ENCODE results near the gene RBMS1. TPM values are rescaled to one million over a fixed set of nuclear protein-coding genes. Genes with fewer than 3 reads are reported as not detected.
A peak's percentile ranks its signal among the peaks of the same experiment; 100 is the strongest.

RBMS1 gene
- total RNA-seq, 1 donor from 2014 or later, result 54.7 TPM

DNA sequence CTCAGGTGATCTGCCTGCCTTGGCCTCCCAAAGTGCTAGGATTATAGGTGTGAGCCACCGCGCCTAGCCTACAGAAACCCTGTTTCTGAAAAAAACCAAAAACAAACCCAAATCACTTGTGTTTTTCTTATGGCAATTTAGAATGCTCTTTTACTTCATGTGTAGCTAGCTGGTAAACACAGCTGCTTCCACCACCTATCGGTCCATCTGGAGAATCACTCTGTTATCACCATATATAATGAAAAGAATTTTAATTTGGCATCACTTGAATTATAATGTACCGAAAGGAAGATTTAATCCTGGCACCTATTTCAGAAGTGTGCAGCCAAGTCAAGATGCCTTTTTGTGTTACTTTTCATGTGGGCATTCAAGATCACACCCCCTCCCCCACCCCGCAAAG, 207.1 kb downstream of the RBMS1 start:
- H3K4me3 ChIP-seq (ENCODE audit: low read depth, low read length), result no peak overlapping the region
- TF ChIP-seq CTCF (conservative IDR thresholded peaks at IDR 0.05; ENCODE audit: low read depth, low read length), result no peak
- DNase-seq (ENCODE audit: low read depth), result no peak

- TF ChIP-seq CTCF (conservative IDR thresholded peaks at IDR 0.05; ENCODE audit: low read depth, low read length), result no peak
- H3K4me3 ChIP-seq (ENCODE audit: low read depth, low read length), result no peak overlapping the region
- no peak for DNase-seq (ENCODE audit: low read depth)
These were observed 209.9 kb downstream of the RBMS1 start for GRCh38 chr2:160283675-160284074.

- DNase-seq (ENCODE audit: low read depth), result no peak
- H3K4me3 ChIP-seq (ENCODE audit: low read depth, low read length), result no peak overlapping the region
- no peak for TF ChIP-seq CTCF (conservative IDR thresholded peaks at IDR 0.05; ENCODE audit: low read depth, low read length)
These were observed 211.5 kb downstream of the RBMS1 start for GRCh38 chr2:160282063-160282580.

DNA sequence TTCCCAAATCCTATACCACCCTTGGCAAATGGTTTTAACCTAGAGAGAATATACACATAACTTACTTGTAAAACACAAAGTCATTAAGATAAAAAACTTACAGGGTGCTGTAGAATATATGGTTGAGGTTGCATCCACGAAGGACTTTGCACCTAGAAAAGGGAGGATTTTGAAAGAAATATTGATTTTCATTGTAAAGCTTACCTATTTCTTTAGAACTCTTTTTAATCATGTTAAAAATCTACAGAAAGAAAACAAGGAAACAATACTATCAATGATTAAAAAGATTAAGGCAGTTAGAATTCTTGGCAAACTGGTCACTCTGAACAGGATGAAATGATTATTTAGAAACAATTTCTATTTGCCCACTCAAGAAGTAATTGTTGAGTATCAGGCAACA, 212.4 kb downstream of the RBMS1 start:
- H3K4me3 ChIP-seq (ENCODE audit: low read depth, low read length), result no peak overlapping the region
- DNase-seq (ENCODE audit: low read depth), result no peak
- TF ChIP-seq CTCF (conservative IDR thresholded peaks at IDR 0.05; ENCODE audit: low read depth, low read length), result no peak

- DNase-seq (ENCODE audit: low read depth), result no peak
- H3K4me3 ChIP-seq (ENCODE audit: low read depth, low read length), result no peak overlapping the region
- TF ChIP-seq CTCF (conservative IDR thresholded peaks at IDR 0.05; ENCODE audit: low read depth, low read length), result no peak
These were observed 213.7 kb downstream of the RBMS1 start for GRCh38 chr2:160279813-160280465.

DNA sequence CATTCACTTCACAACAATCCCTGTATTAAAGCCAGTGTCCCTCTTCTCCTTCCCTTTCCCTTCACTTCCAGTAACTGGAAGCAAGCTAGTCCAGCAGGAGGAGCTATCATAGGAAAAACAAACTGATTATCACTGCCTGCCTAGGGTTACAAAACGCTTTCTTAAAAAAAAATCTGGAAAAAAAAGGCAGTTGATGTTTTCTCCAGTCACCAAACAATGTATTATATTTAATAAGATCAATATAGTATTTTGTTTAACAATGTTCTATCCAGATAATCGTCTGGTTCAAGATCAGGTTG, 214.8 kb downstream of the RBMS1 start:
- DNase-seq (ENCODE audit: low read depth), result no peak
- TF ChIP-seq CTCF (conservative IDR thresholded peaks at IDR 0.05; ENCODE audit: low read depth, low read length), result peak; percentile 69
- no peak overlapping the region for H3K4me3 ChIP-seq (ENCODE audit: low read depth, low read length)

Measured in epithelial cell of proximal tubule (primary cell).